Esophagus muscularis mucosa (tissue), 2 donors: ENCODE measurements around the gene SLIT1.

Source experiments
- EP300 ChIP-seq: sonication (generic); formaldehyde crosslinking; IDR thresholded peaks from one replicate; pipeline ENCODE4 v1.6.1; 2017; ENCODE audit warnings: antibody characterized with exemption
- POLR2A ChIP-seq: fragments of 450-650 bp; IDR thresholded peaks from one replicate; pipeline ENCODE4 v1.6.1; 2017; ENCODE audit warnings: antibody characterized with exemption, moderate library complexity, mild to moderate bottlenecking, low read depth

- TF ChIP-seq POLR2A = no peak
- no peak for TF ChIP-seq EP300
Measured at GRCh38 chr10:97006364-97006763, 179.4 kb downstream of the SLIT1 start.
